ENCODE data around the gene PPARG. TPM values are rescaled to one million over a fixed set of nuclear protein-coding genes. Genes with fewer than 3 reads are reported as not detected.
"Not testable (repeated sequence)": the region's sequence is repeated elsewhere in the genome, so short reads cannot be mapped to it uniquely, and the experiment has no call there.

Gene PPARG
- total and polyA plus RNA-seq, 5 donors, result 10.4 to 18.9 (median 15.3) TPM

GRCh38 chr3:12478326-12478725 lies 189.5 kb downstream of the PPARG start:
- intact Hi-C loops (cut with DNase I), result loop anchor here in 2 of 4 donors (5.0 kb wide), 2 partner anchors 301 to 341 kb away; no protein-coding TSS in a partner anchor
- ATAC-seq (no peak), DNase-seq (no peak)
- no peaks in the 10 kb centered on the region for H3K9me3 ChIP-seq (ENCODE audit: control insufficient read depth, low read length)
- H3K27ac ChIP-seq (ENCODE audit: low read length), result no peak overlapping the region
- peaks cover 3% of the 10 kb centered on the region for H3K4me1 ChIP-seq (ENCODE audit: control insufficient read depth, insufficient read depth, low read length)
- 71% methylated on average over 5 of the region's 5 CpGs for WGBS
- no peaks in the 10 kb centered on the region for H3K27me3 ChIP-seq (ENCODE audit: control insufficient read depth, insufficient read depth)
- H3K4me3 ChIP-seq (ENCODE audit: low read length), result no peak overlapping the region

GRCh38 chr3:12479198-12479597 lies 190.3 kb downstream of the PPARG start:
- intact Hi-C loops (cut with DNase I), result loop anchor here in 2 of 4 donors (5.0 kb wide), 2 partner anchors 302 to 342 kb away; no protein-coding TSS in a partner anchor
- not testable (repeated sequence) for H3K9me3 ChIP-seq (ENCODE audit: control insufficient read depth, low read length); H3K27ac ChIP-seq (ENCODE audit: low read length); H3K4me1 ChIP-seq (ENCODE audit: control insufficient read depth, insufficient read depth, low read length); H3K27me3 ChIP-seq (ENCODE audit: control insufficient read depth, insufficient read depth); DNase-seq; ATAC-seq; H3K4me3 ChIP-seq (ENCODE audit: low read length)
- 84% methylated on average over 3 of the region's 3 CpGs for WGBS

GRCh38 chr3:12479919-12480427 lies 191.1 kb downstream of the PPARG start:
- peak; percentile 42 for ATAC-seq
- peak; percentile 27 to 68 (median 60) for DNase-seq
- H3K27ac ChIP-seq (ENCODE audit: low read length), result no peak overlapping the region
- no peaks in the 10 kb centered on the region for H3K27me3 ChIP-seq (ENCODE audit: control insufficient read depth, insufficient read depth)
- H3K4me3 ChIP-seq (ENCODE audit: low read length), result no peak overlapping the region
- peaks cover 7% of the 10 kb centered on the region for H3K4me1 ChIP-seq (ENCODE audit: control insufficient read depth, insufficient read depth, low read length)
- intact Hi-C loops (cut with DNase I), result loop anchor here (2.0 to 5.0 kb wide), 5 partner anchors 193 to 343 kb away; partner anchors contain the start of gene PPARG (in 1 of the 4)
- 19% methylated on average over 9 of the region's 9 CpGs for WGBS
- H3K9me3 ChIP-seq (ENCODE audit: control insufficient read depth, low read length), result no peaks in the 10 kb centered on the region

GRCh38 chr3:12483410-12483809 lies 194.5 kb downstream of the PPARG start:
- Histone ChIP-seq H3K4me1 (ENCODE audit: control insufficient read depth, insufficient read depth, low read length) (peaks cover 7% of the 10 kb centered on the region), H3K4me3 (ENCODE audit: low read length) (no peak overlapping the region), H3K27ac (ENCODE audit: low read length) (no peak overlapping the region), H3K9me3 (ENCODE audit: control insufficient read depth, low read length) (no peaks in the 10 kb centered on the region), H3K27me3 (ENCODE audit: control insufficient read depth, insufficient read depth) (no peaks in the 10 kb centered on the region)
- DNase-seq, result no peak
- WGBS, result 19% methylated on average over 1 of the region's 1 CpG
- ATAC-seq, result no peak
- intact Hi-C loops (cut with DNase I), result loop anchor here in 3 of 4 donors (5.0 kb wide), 2 partner anchors 196 to 346 kb away; partner anchors contain the start of gene PPARG (in 1 of the 3)

GRCh38 chr3:12483872-12484197 lies 195.0 kb downstream of the PPARG start:
- Histone ChIP-seq H3K4me1 (ENCODE audit: control insufficient read depth, insufficient read depth, low read length) (peaks cover 7% of the 10 kb centered on the region), H3K4me3 (ENCODE audit: low read length) (peak overlapping the region; percentile 88), H3K27ac (ENCODE audit: low read length) (peak overlapping the region; percentile 69), H3K9me3 (ENCODE audit: control insufficient read depth, low read length) (no peaks in the 10 kb centered on the region), H3K27me3 (ENCODE audit: control insufficient read depth, insufficient read depth) (no peaks in the 10 kb centered on the region)
- 4% methylated on average over 10 of the region's 10 CpGs for WGBS
- ATAC-seq (no peak), DNase-seq (peak in 2 of 3 donors; percentile 60 to 64)
- intact Hi-C loops (cut with DNase I), result loop anchor here in 3 of 4 donors (5.0 kb wide), 2 partner anchors 197 to 347 kb away; partner anchors contain the start of gene PPARG (in 1 of the 3)

Other genes with a start within 250 kb of the PPARG start
- gene TIMP4, start 130.2 kb upstream of the PPARG start, total RNA-seq, result 10 to 100 TPM; 13.7 to 33.7 (median 17.3) TPM
- gene TIMP4, start 130.2 kb upstream of the PPARG start, polyA plus RNA-seq, result 18.6 TPM
- 10 to 100 TPM; 13.9 to 21.4 (median 20.0) TPM for gene TSEN2, start 195.4 kb downstream of the PPARG start, total RNA-seq
- gene TSEN2, start 195.4 kb downstream of the PPARG start, polyA plus RNA-seq, result 18.6 TPM